DOHH2 (cell line): ENCODE data around the gene ACOX3.

Experiments used
- H3F3A ChIP-seq: fragments of 200-600 bp; sonication (generic), shearing (Covaris generic); 2 replicates; pipeline ENCODE4 v1.6.0; 2016; ENCODE audit warnings: antibody characterized with exemption, mild to moderate bottlenecking; ENCODE audit not compliant: control insufficient read depth, insufficient read depth
- H3K27ac ChIP-seq: fragments of 200-600 bp; sonication (generic); 2 replicates; pipeline ENCODE4 v1.5.1; 2014; ENCODE audit warnings: low read depth, mild to moderate bottlenecking, low read length, moderate library complexity
- H3K27me3 ChIP-seq: fragments of 200-600 bp; sonication (generic); 2 replicates; pipeline ENCODE4 v1.6.1; 2014; ENCODE audit warnings: mild to moderate bottlenecking, low read length, mixed read lengths; ENCODE audit not compliant: control insufficient read depth
- H3K36me3 ChIP-seq: fragments of 200-600 bp; sonication (generic); 2 replicates; pipeline ENCODE4 v1.6.1; 2014; ENCODE audit warnings: mild to moderate bottlenecking, low read length, moderate library complexity, mixed read lengths; ENCODE audit not compliant: control insufficient read depth
- H3K4me1 ChIP-seq: fragments of 200-600 bp; sonication (generic); 2 replicates; pipeline ENCODE4 v1.6.1; 2014; ENCODE audit warnings: mild to moderate bottlenecking, low read length, mixed read lengths; ENCODE audit not compliant: control insufficient read depth
- H3K4me2 ChIP-seq: fragments of 200-600 bp; sonication (generic); 2 replicates; pipeline ENCODE4 v1.6.0; 2014; ENCODE audit warnings: mild to moderate bottlenecking, low read length, moderate library complexity
- H3K4me3 ChIP-seq: fragments of 200-600 bp; sonication (generic); 2 replicates; pipeline ENCODE4 v1.5.1; 2014; ENCODE audit warnings: mild to moderate bottlenecking, low read length, mixed read lengths
- H3K79me2 ChIP-seq: fragments of 200-600 bp; sonication (generic); 2 replicates; pipeline ENCODE4 v1.6.1; 2014; ENCODE audit warnings: mild to moderate bottlenecking, low read length, mixed read lengths; ENCODE audit not compliant: control insufficient read depth
- H3K9me2 ChIP-seq: fragments of 200-600 bp; sonication (generic); replicated peaks from 2 replicates; pipeline ENCODE4 v1.6.1; 2014; ENCODE audit warnings: mild to moderate bottlenecking, low read length, mixed read lengths; ENCODE audit not compliant: control insufficient read depth
- H3K9me3 ChIP-seq: fragments of 200-600 bp; sonication (generic); 2 replicates; pipeline ENCODE4 v1.6.1; 2014; ENCODE audit warnings: antibody characterized with exemption, low read length, mixed read lengths; ENCODE audit not compliant: control insufficient read depth, insufficient read depth
- H4K20me1 ChIP-seq: fragments of 200-600 bp; sonication (generic); 2 replicates; pipeline ENCODE4 v1.6.0; 2014; ENCODE audit warnings: low read depth, mild to moderate bottlenecking, antibody characterized with exemption, low read length, moderate library complexity; ENCODE audit not compliant: control insufficient read depth, insufficient read depth
- CTCF ChIP-seq: fragments of 200-600 bp; sonication (generic); IDR thresholded peaks from one replicate; pipeline ENCODE4 v1.5.1; 2014; ENCODE audit warnings: antibody characterized with exemption, mild to moderate bottlenecking, low read depth, low read length; ENCODE audit not compliant: poor library complexity, severe bottlenecking
- EZH2phosphoT487 ChIP-seq: fragments of 200-600 bp; sonication (generic); IDR thresholded peaks from 2 replicates; pipeline ENCODE4 v1.6.1; 2017; ENCODE audit warnings: borderline replicate concordance, mild to moderate bottlenecking, antibody characterized with exemption, low read length, moderate library complexity, mixed read lengths

The ACOX3 gene

DNA sequence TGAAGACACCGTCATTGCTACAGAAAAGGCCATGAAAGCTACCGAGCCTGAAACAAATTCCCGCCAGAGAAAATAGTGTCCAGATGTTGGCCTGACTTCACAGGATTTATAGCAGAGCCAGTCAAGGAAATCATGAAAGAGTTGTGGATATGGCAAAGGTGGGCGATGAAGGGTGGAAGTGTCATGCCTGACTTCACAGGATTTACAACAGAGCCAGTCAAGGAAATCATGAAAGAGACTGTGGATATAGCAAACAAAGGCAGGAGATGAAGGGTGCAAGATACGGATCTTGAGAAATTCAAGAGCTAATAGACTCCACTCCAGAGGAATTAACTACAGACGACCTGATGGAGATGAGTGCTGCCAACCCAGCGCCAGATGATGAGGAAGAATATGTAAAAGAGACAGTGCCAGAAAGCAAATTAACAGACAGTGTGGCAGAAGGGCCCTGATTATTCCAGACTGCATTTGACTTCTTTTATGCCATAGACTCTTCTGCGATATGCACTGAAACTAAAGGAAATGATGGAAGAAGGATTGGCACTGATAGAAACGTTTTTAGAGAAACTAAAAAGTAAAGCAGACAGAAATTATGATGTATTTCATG lies 17.2 kb upstream of the ACOX3 start:
- Histone ChIP-seq H3K27me3 (no peaks in the 10 kb centered on the region), H3F3A (no peaks in the 10 kb centered on the region), H3K79me2 (no peaks in the 10 kb centered on the region), H3K4me2 (no peak overlapping the region), H3K36me3 (peaks cover 52% of the 10 kb centered on the region), H3K9me2 (no peaks in the 10 kb centered on the region), H3K4me1 (no peaks in the 10 kb centered on the region), H3K4me3 (no peak overlapping the region), H4K20me1 (no peaks in the 10 kb centered on the region), H3K27ac (no peak overlapping the region), H3K9me3 (no peaks in the 10 kb centered on the region)
- no peak for TF ChIP-seq EZH2phosphoT487
- no peak for TF ChIP-seq CTCF

- Histone ChIP-seq H3K79me2 (no peaks in the 10 kb centered on the region), H3K4me1 (no peaks in the 10 kb centered on the region), H3K4me3 (no peak overlapping the region), H3K36me3 (peaks cover 63% of the 10 kb centered on the region), H3K4me2 (no peak overlapping the region), H3K9me3 (no peaks in the 10 kb centered on the region), H3K9me2 (no peaks in the 10 kb centered on the region), H3K27me3 (no peaks in the 10 kb centered on the region), H3F3A (no peaks in the 10 kb centered on the region), H3K27ac (no peak overlapping the region), H4K20me1 (no peaks in the 10 kb centered on the region)
- TF ChIP-seq CTCF: no peak
- TF ChIP-seq EZH2phosphoT487: no peak
These were observed 13.4 kb upstream of the ACOX3 start for GRCh38 chr4:8453957-8454356.

GRCh38 chr4:8451440-8452182 lies 11.1 kb upstream of the ACOX3 start:
- H3K27me3 ChIP-seq: no peaks in the 10 kb centered on the region
- H3K4me3 ChIP-seq: no peak overlapping the region
- H3K9me2 ChIP-seq: no peaks in the 10 kb centered on the region
- H4K20me1 ChIP-seq: no peaks in the 10 kb centered on the region
- peaks cover 59% of the 10 kb centered on the region for H3K36me3 ChIP-seq
- no peak overlapping the region for H3K27ac ChIP-seq
- no peak for TF ChIP-seq CTCF
- TF ChIP-seq EZH2phosphoT487: no peak
- H3K4me2 ChIP-seq: no peak overlapping the region
- H3F3A ChIP-seq: no peaks in the 10 kb centered on the region
- H3K9me3 ChIP-seq: no peaks in the 10 kb centered on the region
- H3K79me2 ChIP-seq: peaks cover 7% of the 10 kb centered on the region; the same call in 1 of the 2 replicates
- no peaks in the 10 kb centered on the region for H3K4me1 ChIP-seq
